BLaER1 treated with 17β-estradiol and CSF1 and Interleukin-3, amounts not matched to agents 10 nM and 100 nM (cell line): ENCODE measurements around the gene HMGCL.
"Not testable (repeated sequence)": the region's sequence is repeated elsewhere in the genome, so short reads cannot be mapped to it uniquely, and the experiment has no call there.

ENCODE experiments used
- H3K27ac ChIP-seq, 11 experiments: shearing (Covaris generic); formaldehyde crosslinking; 2 replicates each; pipeline ENCODE4 v1.8.1; 2022
- H3K27me3 ChIP-seq, 11 experiments: shearing (Covaris generic); formaldehyde crosslinking; 2 replicates each; pipeline ENCODE4 v1.8.1; 2022
- H3K36me3 ChIP-seq, 11 experiments: shearing (Covaris generic); formaldehyde crosslinking; 2 replicates each; pipeline ENCODE4 v1.8.1; 2022
- H3K4me1 ChIP-seq, 10 experiments: shearing (Covaris generic); formaldehyde crosslinking; 2 replicates each; pipeline ENCODE4 v1.8.1; 2022
- H3K4me2 ChIP-seq, 11 experiments: shearing (Covaris generic); formaldehyde crosslinking; 2 replicates each; pipeline ENCODE4 v1.8.1; 2022
- H3K4me3 ChIP-seq, 10 experiments: shearing (Covaris generic); formaldehyde crosslinking; 2 replicates each; pipeline ENCODE4 v1.8.1; 2022
- H3K9ac ChIP-seq, 11 experiments: shearing (Covaris generic); formaldehyde crosslinking; 2 replicates each; pipeline ENCODE4 v1.8.1; 2022
- H3K9me3 ChIP-seq, 11 experiments: shearing (Covaris generic); formaldehyde crosslinking; replicated peaks in 1 of 11; 2 replicates each; pipeline ENCODE4 v1.8.1; 2022
- H4K20me1 ChIP-seq, 11 experiments: shearing (Covaris generic); formaldehyde crosslinking; 2 replicates each; pipeline ENCODE4 v1.8.1; 2022
- Cebpa-rat ChIP-seq, 11 experiments: shearing (Covaris generic); IDR thresholded peaks; 2 replicates each; pipeline ENCODE4 v1.8.1; 2022

Gene HMGCL

GRCh38 chr1:23799570-23800399, 25.4 kb downstream of the HMGCL start:
- Histone ChIP-seq H3K27ac (peak overlapping the region; percentile 71 to 85 (median 79)), H4K20me1 (peaks cover 0 to 38% (median 2%) of the 10 kb centered on the region in 11 experiments; a peak in 8 of 22 replicates), H3K27me3 (no peaks in the 10 kb centered on the region), H3K9ac (peak overlapping the region; percentile 84 to 93 (median 88)), H3K36me3 (peaks cover 39 to 63% (median 43%) of the 10 kb centered on the region in 11 experiments), H3K4me2 (peak overlapping the region; percentile 90 to 100 (median 97)), H3K4me1 (peaks cover 20 to 38% (median 27%) of the 10 kb centered on the region in 10 experiments), H3K4me3 (peak overlapping the region; percentile 79 to 90 (median 86)), H3K9me3 (no peaks in the 10 kb centered on the region)
- TF ChIP-seq Cebpa-rat (IDR thresholded peaks at IDR 0.05) = no peak

GRCh38 chr1:23799255-23799569, 26.0 kb downstream of the HMGCL start:
- peak overlapping the region; percentile 84 to 93 (median 88); a peak in 21 of 22 replicates for H3K9ac ChIP-seq
- TF ChIP-seq Cebpa-rat (IDR thresholded peaks at IDR 0.05) = no peak
- H4K20me1 ChIP-seq = peaks cover 0 to 42% (median 4%) of the 10 kb centered on the region in 11 experiments; a peak in 9 of 22 replicates
- H3K4me1 ChIP-seq = peaks cover 20 to 35% (median 25%) of the 10 kb centered on the region in 10 experiments
- no peaks in the 10 kb centered on the region for H3K27me3 ChIP-seq
- H3K4me3 ChIP-seq = peak overlapping the region; percentile 79 to 90 (median 86)
- H3K4me2 ChIP-seq = peak overlapping the region; percentile 90 to 100 (median 97)
- H3K9me3 ChIP-seq = no peaks in the 10 kb centered on the region
- H3K36me3 ChIP-seq = peaks cover 43 to 68% (median 49%) of the 10 kb centered on the region in 11 experiments
- H3K27ac ChIP-seq = peak overlapping the region in 10 of 11 experiments; percentile 71 to 85 (median 80); a peak in 17 of 22 replicates

- no peak for TF ChIP-seq Cebpa-rat (IDR thresholded peaks at IDR 0.05)
- no peaks in the 10 kb centered on the region for H3K9me3 ChIP-seq
- peak overlapping the region in 4 of 11 experiments; percentile 80 to 85 (median 84); a peak in 4 of 22 replicates for H3K27ac ChIP-seq
- H3K4me1 ChIP-seq = peaks cover 20 to 33% (median 26%) of the 10 kb centered on the region in 10 experiments
- peak overlapping the region in 9 of 11 experiments; percentile 31 to 93 (median 89); a peak in 13 of 22 replicates for H3K9ac ChIP-seq
- H3K4me3 ChIP-seq = peak overlapping the region in 5 of 10 experiments; percentile 82 to 88 (median 85); a peak in 6 of 20 replicates
- peaks cover 0 to 43% (median 4%) of the 10 kb centered on the region in 11 experiments; a peak in 9 of 22 replicates for H4K20me1 ChIP-seq
- H3K4me2 ChIP-seq = peak overlapping the region; percentile 90 to 100 (median 97); a peak in 21 of 22 replicates
- H3K36me3 ChIP-seq = peaks cover 42 to 65% (median 50%) of the 10 kb centered on the region in 11 experiments
- no peaks in the 10 kb centered on the region for H3K27me3 ChIP-seq
These were observed 26.5 kb downstream of the HMGCL start for GRCh38 chr1:23798662-23799142.

- H3K27me3 ChIP-seq = no peaks in the 10 kb centered on the region
- peaks cover 29 to 41% (median 35%) of the 10 kb centered on the region in 10 experiments for H3K4me1 ChIP-seq
- H3K4me2 ChIP-seq = no peak overlapping the region
- H3K27ac ChIP-seq = no peak overlapping the region
- no peak for TF ChIP-seq Cebpa-rat (IDR thresholded peaks at IDR 0.05)
- 0 out of 22 replicates have a peak overlapping the region, but pooled peaks of 1 of the 11 experiments have one; percentile 17 for H3K9ac ChIP-seq
- peaks cover 0 to 52% (median 10%) of the 10 kb centered on the region in 11 experiments; a peak in 14 of 22 replicates for H4K20me1 ChIP-seq
- H3K4me3 ChIP-seq = no peak overlapping the region
- H3K9me3 ChIP-seq = no peaks in the 10 kb centered on the region
- H3K36me3 ChIP-seq = peaks cover 51 to 65% (median 59%) of the 10 kb centered on the region in 11 experiments
These were observed 27.5 kb downstream of the HMGCL start for GRCh38 chr1:23797478-23798448.

GRCh38 chr1:23796466-23797271, 28.6 kb downstream of the HMGCL start:
- Histone ChIP-seq H3K4me1 (peaks cover 36 to 45% (median 40%) of the 10 kb centered on the region in 10 experiments), H4K20me1 (peaks cover 0 to 59% (median 17%) of the 10 kb centered on the region in 11 experiments; a peak in 16 of 22 replicates), H3K27ac (no peak overlapping the region), H3K4me2 (no peak overlapping the region), H3K36me3 (peaks cover 49 to 67% (median 58%) of the 10 kb centered on the region in 11 experiments), H3K27me3 (no peaks in the 10 kb centered on the region), H3K9me3 (no peaks in the 10 kb centered on the region), H3K9ac (peak overlapping the region in 1 of 11 experiments; percentile 22; a peak in 1 of 22 replicates), H3K4me3 (no peak overlapping the region)
- no peak for TF ChIP-seq Cebpa-rat (IDR thresholded peaks at IDR 0.05)

GRCh38 chr1:23795676-23796465, 29.4 kb downstream of the HMGCL start:
- H4K20me1 ChIP-seq = peaks cover 0 to 59% (median 17%) of the 10 kb centered on the region in 11 experiments; a peak in 16 of 22 replicates
- H3K27me3 ChIP-seq = no peaks in the 10 kb centered on the region
- H3K27ac ChIP-seq = no peak overlapping the region
- H3K9ac ChIP-seq = peak overlapping the region in 3 of 11 experiments; percentile 15 to 28 (median 18); a peak in 1 of 22 replicates
- no peaks in the 10 kb centered on the region for H3K9me3 ChIP-seq
- no peak for TF ChIP-seq Cebpa-rat (IDR thresholded peaks at IDR 0.05)
- peaks cover 29 to 38% (median 33%) of the 10 kb centered on the region in 10 experiments for H3K4me1 ChIP-seq
- no peak overlapping the region for H3K4me2 ChIP-seq
- H3K36me3 ChIP-seq = peaks cover 47 to 67% (median 58%) of the 10 kb centered on the region in 11 experiments
- no peak overlapping the region for H3K4me3 ChIP-seq

- Histone ChIP-seq H3K9ac (peak overlapping the region in 1 of 11 experiments; percentile 34; a peak in 1 of 22 replicates), H3K36me3 (peaks cover 47 to 67% (median 58%) of the 10 kb centered on the region in 11 experiments), H3K4me1 (peaks cover 33 to 48% (median 41%) of the 10 kb centered on the region in 10 experiments), H4K20me1 (peaks cover 0 to 58% (median 17%) of the 10 kb centered on the region in 11 experiments; a peak in 16 of 22 replicates)
- H3K4me2 ChIP-seq, H3K27ac ChIP-seq, H3K4me3 ChIP-seq, H3K9me3 ChIP-seq, H3K27me3 ChIP-seq: not testable (repeated sequence)
These were observed 30.5 kb downstream of the HMGCL start for GRCh38 chr1:23794732-23795182.
